Testis (tissue), 3 donors: ENCODE data around the gene DENND1A. TPM values are rescaled to one million over a fixed set of nuclear protein-coding genes. Genes with fewer than 3 reads are reported as not detected.
"Not testable (repeated sequence)": the region's sequence is repeated elsewhere in the genome, so short reads cannot be mapped to it uniquely, and the experiment has no call there.

ENCODE experiments used
- DNase-seq: peaks from one replicate; pipeline ENCODE4 v3.0.0-alpha.2; 2019
- H3K27ac ChIP-seq, 2 donors: fragments of 200-600 bp; sonication (generic); one replicate each; pipeline ENCODE4 v1.5.1; 2019
- H3K27me3 ChIP-seq: fragments of 200-600 bp; sonication (generic); one replicate; pipeline ENCODE4 v1.5.1; 2019
- H3K36me3 ChIP-seq: fragments of 200-600 bp; sonication (generic); one replicate; pipeline ENCODE4 v1.5.1; 2017; ENCODE audit warnings: low read depth; ENCODE audit errors: missing control alignments
- H3K4me1 ChIP-seq: fragments of 200-600 bp; sonication (generic); one replicate; pipeline ENCODE4 v1.5.1; 2019
- H3K4me3 ChIP-seq, 2 donors: fragments of 200-600 bp; sonication (generic); one replicate each; pipeline ENCODE4 v1.5.1; 2017 to 2019
- H3K9me3 ChIP-seq: fragments of 200-600 bp; sonication (generic); one replicate; pipeline ENCODE4 v1.5.1; 2017
- CTCF ChIP-seq, 3 experiments: fragments of 450-650 bp in 2 of 3; fragments of 200-600 bp in 1 of 3; sonication (generic) in 1 of 3; IDR thresholded peaks; one replicate each; pipeline ENCODE4 v1.5.1; 2016 to 2019; ENCODE audit warnings: antibody characterized with exemption in 3 of 3, mild to moderate bottlenecking in 2 of 3, moderate library complexity in 1 of 3
- POLR2A ChIP-seq: fragments of 450-650 bp; IDR thresholded peaks from one replicate; pipeline ENCODE4 v1.6.1; 2017; ENCODE audit warnings: antibody characterized with exemption, mild to moderate bottlenecking, moderate library complexity
- WGBS, 2 donors: methylation state at CpG; one replicate each; pipeline ENCODE4 v1.1.5; 2018; 5-methylcytosine and 5-hydroxymethylcytosine counted together
- intact Hi-C: fragments of 100-400 bp; cut with DNase I; formaldehyde crosslinking; loops from one replicate; pipeline ENCODE4 v1.15.1; 2023; ENCODE audit warnings: low total_unique reads
- polyA plus RNA-seq: library from polyadenylated mRNA; stranded (reverse); fragments of 350-450 nt; fragmentation: Illumina TruSeq; extraction: RNeasy Lipid Tissue Mini Kit (QIAGEN cat#74804); gene quantifications from one replicate; pipeline ENCODE4 v1.2.3, GENCODE V29; 2014; ENCODE audit warnings: low read depth, low replicate concordance; ENCODE audit not compliant: insufficient read depth
- total RNA-seq, 2 donors: library from RNA; depleted of rRNA; stranded (reverse); fragments of >200 nt; gene quantifications; one replicate each; pipeline ENCODE4 v1.2.3, GENCODE V29; 2016

The DENND1A gene
- total and polyA plus RNA-seq, 3 donors from 2014 or later, result 20.3 to 47.4 (median 44.9) TPM

GRCh38 chr9:123893115-123893514 is 36.8 kb downstream of the DENND1A start:
- H3K4me1 ChIP-seq, result no peaks in the 10 kb centered on the region
- TF ChIP-seq CTCF (IDR thresholded peaks at IDR 0.05) (no peak), POLR2A (no peak)
- H3K27me3 ChIP-seq, result no peaks in the 10 kb centered on the region
- no peak overlapping the region for H3K27ac ChIP-seq
- 90 to 95% methylated on average over 3 of the region's 3 CpGs for WGBS, 2 donors
- no peak overlapping the region for H3K4me3 ChIP-seq
- H3K9me3 ChIP-seq, result no peaks in the 10 kb centered on the region
- no peaks in the 10 kb centered on the region for H3K36me3 ChIP-seq
- DNase-seq, result no peak
- intact Hi-C loops, result no loop called here

- TF ChIP-seq CTCF (IDR thresholded peaks at IDR 0.05), result no peak
- no peak for TF ChIP-seq POLR2A
- intact Hi-C loops, result no loop called here
- Histone ChIP-seq H3K27me3 (no peaks in the 10 kb centered on the region), H3K4me1 (peaks cover 7% of the 10 kb centered on the region), H3K9me3 (no peaks in the 10 kb centered on the region), H3K4me3 (no peak overlapping the region), H3K27ac (no peak overlapping the region), H3K36me3 (no peaks in the 10 kb centered on the region)
- no peak for DNase-seq
- WGBS, 2 donors, result 78 to 100% methylated on average over 1 of the region's 1 CpG
Measured at GRCh38 chr9:123887837-123888236, 42.1 kb downstream of the DENND1A start.

- H3K36me3 ChIP-seq, intact Hi-C loops, H3K4me1 ChIP-seq, H3K4me3 ChIP-seq, H3K9me3 ChIP-seq, H3K27ac ChIP-seq, DNase-seq, H3K27me3 ChIP-seq: not testable (repeated sequence)
- WGBS, 2 donors, result 94 to 97% methylated on average over 6 of the region's 6 CpGs
Measured at GRCh38 chr9:123885834-123886233, 44.1 kb downstream of the DENND1A start.

- H3K4me3 ChIP-seq, result no peak overlapping the region
- no peaks in the 10 kb centered on the region for H3K27me3 ChIP-seq
- intact Hi-C loops, result no loop called here
- DNase-seq, result no peak
- H3K27ac ChIP-seq, result no peak overlapping the region
- WGBS, 2 donors, result 85 to 92% methylated on average over 1 of the region's 1 CpG
- no peaks in the 10 kb centered on the region for H3K36me3 ChIP-seq
- peaks cover 7% of the 10 kb centered on the region for H3K4me1 ChIP-seq
- TF ChIP-seq POLR2A, result no peak
- TF ChIP-seq CTCF (IDR thresholded peaks at IDR 0.05), result no peak
- H3K9me3 ChIP-seq, result no peaks in the 10 kb centered on the region
Measured at GRCh38 chr9:123883634-123884033, 46.3 kb downstream of the DENND1A start.

GRCh38 chr9:123881604-123882003 is 48.3 kb downstream of the DENND1A start:
- H3K36me3 ChIP-seq, result no peaks in the 10 kb centered on the region
- TF ChIP-seq POLR2A, result no peak
- peaks cover 4% of the 10 kb centered on the region for H3K4me1 ChIP-seq
- intact Hi-C loops, result no loop called here
- 90 to 92% methylated on average over 4 of the region's 4 CpGs for WGBS, 2 donors
- H3K4me3 ChIP-seq, result no peak overlapping the region
- no peak for DNase-seq
- H3K27ac ChIP-seq, result no peak overlapping the region
- no peaks in the 10 kb centered on the region for H3K9me3 ChIP-seq
- H3K27me3 ChIP-seq, result no peaks in the 10 kb centered on the region

- no peaks in the 10 kb centered on the region for H3K36me3 ChIP-seq
- intact Hi-C loops, result no loop called here
- 82 to 83% methylated on average over 3 of the region's 3 CpGs for WGBS, 2 donors
- H3K4me1 ChIP-seq, result no peaks in the 10 kb centered on the region
- H3K27me3 ChIP-seq, result no peaks in the 10 kb centered on the region
- H3K4me3 ChIP-seq, result no peak overlapping the region
- H3K27ac ChIP-seq, result no peak overlapping the region
- no peak for TF ChIP-seq CTCF (IDR thresholded peaks at IDR 0.05)
- TF ChIP-seq POLR2A, result no peak
- H3K9me3 ChIP-seq, result no peaks in the 10 kb centered on the region
- no peak for DNase-seq
Measured at GRCh38 chr9:123880420-123880819, 49.5 kb downstream of the DENND1A start.
